BLaER1 treated with 17β-estradiol and CSF1 and Interleukin-3, amounts not matched to agents 10 nM and 100 nM (cell line): ENCODE data around the gene TMEM219.
"Not testable (repeated sequence)": the region's sequence is repeated elsewhere in the genome, so short reads cannot be mapped to it uniquely, and the experiment has no call there.

Source experiments
- H3K27ac ChIP-seq, 11 experiments: shearing (Covaris generic); formaldehyde crosslinking; 2 replicates each; pipeline ENCODE4 v1.8.1; 2022
- H3K27me3 ChIP-seq, 11 experiments: shearing (Covaris generic); formaldehyde crosslinking; 2 replicates each; pipeline ENCODE4 v1.8.1; 2022
- H3K36me3 ChIP-seq, 11 experiments: shearing (Covaris generic); formaldehyde crosslinking; 2 replicates each; pipeline ENCODE4 v1.8.1; 2022
- H3K4me1 ChIP-seq, 10 experiments: shearing (Covaris generic); formaldehyde crosslinking; 2 replicates each; pipeline ENCODE4 v1.8.1; 2022
- H3K4me2 ChIP-seq, 11 experiments: shearing (Covaris generic); formaldehyde crosslinking; 2 replicates each; pipeline ENCODE4 v1.8.1; 2022
- H3K4me3 ChIP-seq, 10 experiments: shearing (Covaris generic); formaldehyde crosslinking; 2 replicates each; pipeline ENCODE4 v1.8.1; 2022
- H3K9ac ChIP-seq, 11 experiments: shearing (Covaris generic); formaldehyde crosslinking; 2 replicates each; pipeline ENCODE4 v1.8.1; 2022
- H3K9me3 ChIP-seq, 11 experiments: shearing (Covaris generic); formaldehyde crosslinking; replicated peaks in 1 of 11; 2 replicates each; pipeline ENCODE4 v1.8.1; 2022
- H4K20me1 ChIP-seq, 11 experiments: shearing (Covaris generic); formaldehyde crosslinking; 2 replicates each; pipeline ENCODE4 v1.8.1; 2022
- Cebpa-rat ChIP-seq, 11 experiments: shearing (Covaris generic); IDR thresholded peaks; 2 replicates each; pipeline ENCODE4 v1.8.1; 2022

TMEM219 gene

DNA sequence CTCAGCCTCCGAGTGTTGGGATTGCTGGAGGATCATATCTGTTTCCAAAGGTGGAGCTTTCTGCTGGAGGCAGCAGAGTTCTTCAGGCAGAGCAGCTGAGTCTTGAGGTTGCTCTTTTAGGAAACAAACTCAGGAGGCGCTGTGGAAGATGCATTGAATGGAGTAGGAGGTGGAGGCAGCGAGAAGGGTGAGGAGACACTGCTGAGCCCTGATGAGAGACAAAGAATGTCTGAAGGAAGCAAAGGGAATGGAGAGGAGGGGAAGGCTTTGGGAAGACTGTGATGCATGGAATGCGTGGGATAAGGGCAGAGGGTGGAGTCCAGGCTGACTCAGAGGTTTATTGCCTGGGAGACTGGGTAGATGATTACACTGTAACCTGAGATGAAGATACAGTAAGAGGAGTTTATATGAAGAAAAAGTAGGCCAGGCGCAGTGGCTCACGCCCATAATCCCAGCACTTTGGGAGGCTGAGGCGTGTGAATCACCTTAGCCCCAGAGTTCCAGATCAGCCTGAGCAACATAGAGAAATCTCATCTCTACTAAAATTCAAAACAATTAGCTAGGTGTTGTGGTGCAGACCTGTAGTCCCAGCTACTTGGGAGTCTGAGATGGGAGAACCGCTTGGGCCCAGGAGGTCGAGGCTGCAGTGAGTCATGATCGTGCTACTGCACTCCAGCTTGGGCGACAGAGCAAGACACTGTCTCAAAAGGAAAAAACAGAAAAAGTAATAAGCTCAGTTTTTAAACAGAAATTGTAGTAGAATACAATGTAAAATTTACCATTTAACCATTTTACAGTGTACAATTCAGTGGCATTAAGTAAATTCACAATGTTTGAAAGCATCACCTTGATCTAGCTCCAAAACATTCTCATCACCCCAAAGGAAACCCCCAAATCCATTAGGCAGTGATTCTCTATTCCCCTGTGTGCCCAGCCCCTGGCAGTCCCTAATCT is 17.8 kb upstream of the TMEM219 start:
- Histone ChIP-seq H3K9ac (no peak overlapping the region), H3K27ac (no peak overlapping the region), H3K4me3 (no peak overlapping the region), H3K4me2 (no peak overlapping the region), H3K9me3 (peaks cover 0 to 19% (median 6%) of the 10 kb centered on the region in 11 experiments; a peak in 9 of 22 replicates), H3K4me1 (0 out of 20 replicates have a peak, but pooled peaks cover 0 to 8% (median 0%) of the 10 kb centered on the region in 10 experiments), H3K36me3 (no peaks in the 10 kb centered on the region), H4K20me1 (no peaks in the 10 kb centered on the region), H3K27me3 (no peaks in the 10 kb centered on the region)
- no peak for TF ChIP-seq Cebpa-rat (IDR thresholded peaks at IDR 0.05)

GRCh38 chr16:29947897-29948296 is 14.0 kb upstream of the TMEM219 start:
- Histone ChIP-seq H3K36me3 (no peaks in the 10 kb centered on the region; a peak in 1 of 22 replicates), H3K4me1 (0 out of 20 replicates have a peak, but pooled peaks cover 0 to 6% (median 0%) of the 10 kb centered on the region in 10 experiments), H4K20me1 (no peaks in the 10 kb centered on the region), H3K9ac (no peak overlapping the region), H3K27me3 (no peaks in the 10 kb centered on the region), H3K9me3 (peaks cover 18 to 31% (median 21%) of the 10 kb centered on the region in 11 experiments; a peak in 20 of 22 replicates), H3K4me2 (no peak overlapping the region), H3K27ac (no peak overlapping the region), H3K4me3 (no peak overlapping the region)
- no peak for TF ChIP-seq Cebpa-rat (IDR thresholded peaks at IDR 0.05)

DNA sequence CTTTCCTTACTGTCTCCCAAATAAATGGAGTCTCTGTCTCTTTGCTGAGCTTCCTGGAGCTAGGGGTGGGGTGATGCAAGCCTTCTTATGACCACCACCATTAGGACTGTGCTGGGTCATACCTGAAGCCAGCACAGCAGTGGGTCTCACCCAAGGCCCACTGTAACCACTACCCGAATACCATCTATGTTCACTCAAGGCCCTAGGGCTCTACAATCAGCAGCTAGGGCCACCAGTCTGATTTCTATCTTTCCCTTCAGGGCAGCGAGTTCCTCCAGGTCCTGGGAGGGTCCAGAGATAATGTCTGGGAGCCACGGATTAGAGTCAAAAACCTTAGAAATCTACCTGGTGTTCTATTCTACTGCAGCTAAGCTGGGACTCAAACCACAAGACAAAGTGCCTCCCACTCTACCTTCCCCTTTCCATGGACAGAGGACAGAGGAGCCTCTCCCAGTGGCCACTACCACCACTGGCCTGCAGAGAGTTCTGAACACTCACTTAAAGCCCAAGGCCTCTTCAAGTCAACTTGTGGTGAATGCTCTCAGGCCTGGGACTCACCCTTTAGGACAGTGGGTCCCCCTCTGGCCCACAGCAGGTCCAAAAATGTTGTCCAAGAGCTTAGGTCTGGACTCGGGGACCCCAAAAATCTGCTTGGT is 10.9 kb upstream of the TMEM219 start:
- Histone ChIP-seq H3K9ac (no peak overlapping the region), H3K4me1 (no peaks in the 10 kb centered on the region), H3K27ac (no peak overlapping the region), H3K27me3 (no peaks in the 10 kb centered on the region), H3K9me3 (peaks cover 18 to 31% (median 21%) of the 10 kb centered on the region in 11 experiments; a peak in 20 of 22 replicates), H3K4me3 (no peak overlapping the region), H4K20me1 (no peaks in the 10 kb centered on the region), H3K4me2 (no peak overlapping the region), H3K36me3 (no peaks in the 10 kb centered on the region; a peak in 1 of 22 replicates)
- no peak for TF ChIP-seq Cebpa-rat (IDR thresholded peaks at IDR 0.05)

DNA sequence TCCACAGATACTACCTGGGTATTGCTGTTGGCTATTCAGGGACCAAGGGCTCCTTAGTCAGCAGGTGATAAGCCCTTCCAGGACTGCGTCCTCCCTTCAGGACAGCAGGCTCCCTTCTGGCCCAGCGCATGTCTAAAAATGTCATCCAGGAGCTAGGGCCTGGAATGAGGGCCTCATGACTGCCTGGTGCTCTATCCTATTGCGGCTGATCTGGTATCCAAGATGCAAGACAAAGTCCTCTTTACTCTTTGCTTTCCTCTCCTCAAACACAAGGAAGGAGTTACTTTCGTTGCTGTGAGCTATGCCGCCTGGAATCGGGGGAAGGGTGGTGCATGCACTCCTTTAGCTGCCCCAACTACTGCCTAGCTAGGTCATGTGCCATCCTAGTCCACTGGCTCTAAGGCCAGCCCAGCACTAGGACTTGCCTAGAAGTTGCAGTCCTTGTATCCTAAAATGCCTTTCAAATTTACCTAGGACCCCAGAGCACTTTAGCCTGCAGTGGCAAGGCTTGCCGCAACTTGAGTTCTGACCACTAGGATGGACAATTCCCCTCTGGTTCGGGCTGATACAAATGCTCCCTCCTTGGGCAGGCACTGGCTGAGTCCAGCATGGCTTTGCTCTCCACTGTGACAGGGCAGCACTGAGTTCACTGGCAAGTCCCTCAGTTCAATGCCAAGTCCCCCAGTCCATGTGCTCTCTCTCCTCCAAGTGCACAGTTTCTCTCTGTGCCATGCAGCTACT is 10.1 kb upstream of the TMEM219 start:
- Histone ChIP-seq H3K9ac (no peak overlapping the region), H3K27ac (no peak overlapping the region), H4K20me1 (no peaks in the 10 kb centered on the region), H3K9me3 (peaks cover 18 to 31% (median 21%) of the 10 kb centered on the region in 11 experiments; a peak in 20 of 22 replicates), H3K4me3 (no peak overlapping the region), H3K27me3 (no peaks in the 10 kb centered on the region), H3K36me3 (no peaks in the 10 kb centered on the region; a peak in 1 of 22 replicates), H3K4me2 (no peak overlapping the region), H3K4me1 (no peaks in the 10 kb centered on the region)
- TF ChIP-seq Cebpa-rat (IDR thresholded peaks at IDR 0.05) = no peak

DNA sequence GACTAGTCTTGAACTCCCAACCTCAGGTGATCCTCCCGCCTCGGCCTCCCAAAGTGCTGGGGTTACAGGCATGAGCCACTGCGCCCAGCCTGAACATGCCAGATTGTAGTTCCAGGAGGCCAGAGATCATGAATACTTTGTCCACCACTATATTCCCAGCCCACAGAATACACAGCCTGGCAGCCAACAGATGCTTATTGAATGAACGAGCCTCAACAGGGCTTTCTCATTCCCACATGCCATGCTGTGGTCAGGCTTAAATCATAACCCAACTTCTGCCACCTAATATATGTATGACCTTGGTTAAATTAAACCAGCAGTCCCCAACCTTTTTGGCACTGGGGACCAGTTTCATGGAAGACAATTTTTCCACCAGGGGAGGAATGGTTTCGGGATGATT is 3.1 kb upstream of the TMEM219 start:
- no peak for TF ChIP-seq Cebpa-rat (IDR thresholded peaks at IDR 0.05)
- Histone ChIP-seq H3K4me1 (peaks cover 14 to 22% (median 19%) of the 10 kb centered on the region in 10 experiments), H3K27ac (no peak overlapping the region), H3K4me2 (no peak overlapping the region), H3K4me3 (no peak overlapping the region), H3K9me3 (no peaks in the 10 kb centered on the region), H4K20me1 (no peaks in the 10 kb centered on the region), H3K36me3 (peaks cover 0 to 5% (median 0%) of the 10 kb centered on the region in 11 experiments; a peak in 1 of 22 replicates), H3K9ac (no peak overlapping the region), H3K27me3 (no peaks in the 10 kb centered on the region)

- Histone ChIP-seq H3K27me3 (no peaks in the 10 kb centered on the region), H3K36me3 (peaks cover 0 to 10% (median 0%) of the 10 kb centered on the region in 11 experiments; a peak in 3 of 22 replicates), H3K4me3 (no peak overlapping the region), H3K9ac (no peak overlapping the region), H3K4me1 (peaks cover 14 to 22% (median 19%) of the 10 kb centered on the region in 10 experiments), H4K20me1 (no peaks in the 10 kb centered on the region), H3K4me2 (no peak overlapping the region), H3K9me3 (no peaks in the 10 kb centered on the region), H3K27ac (no peak overlapping the region)
- no peak for TF ChIP-seq Cebpa-rat (IDR thresholded peaks at IDR 0.05)
Observed at GRCh38 chr16:29959293-29959692, 2.6 kb upstream of the TMEM219 start.

- Histone ChIP-seq H3K36me3 (peaks cover 0 to 15% (median 0%) of the 10 kb centered on the region in 11 experiments; a peak in 4 of 22 replicates), H3K4me1 (peaks cover 15 to 22% (median 19%) of the 10 kb centered on the region in 10 experiments)
- H3K27me3 ChIP-seq, H3K4me2 ChIP-seq, H3K27ac ChIP-seq, H4K20me1 ChIP-seq, H3K4me3 ChIP-seq, H3K9me3 ChIP-seq, H3K9ac ChIP-seq: not testable (repeated sequence)
Observed at GRCh38 chr16:29959821-29960220, 2.1 kb upstream of the TMEM219 start.

GRCh38 chr16:29961127-29961478 is 776 bp upstream of the TMEM219 start:
- Histone ChIP-seq H3K4me3 (peak overlapping the region; percentile 58 to 85 (median 72)), H3K9ac (peak overlapping the region; percentile 76 to 86 (median 82)), H3K4me2 (peak overlapping the region; percentile 77 to 100 (median 95)), H4K20me1 (no peaks in the 10 kb centered on the region), H3K4me1 (peaks cover 18 to 24% (median 21%) of the 10 kb centered on the region in 10 experiments), H3K9me3 (no peaks in the 10 kb centered on the region), H3K36me3 (peaks cover 0 to 28% (median 3%) of the 10 kb centered on the region in 11 experiments; a peak in 7 of 22 replicates), H3K27me3 (no peaks in the 10 kb centered on the region), H3K27ac (peak overlapping the region in 9 of 11 experiments; percentile 74 to 87 (median 79); a peak in 15 of 22 replicates)
- TF ChIP-seq Cebpa-rat (IDR thresholded peaks at IDR 0.05) = no peak
